Measurements from ENCODE around the gene RBM48.

RBM48 gene

DNA sequence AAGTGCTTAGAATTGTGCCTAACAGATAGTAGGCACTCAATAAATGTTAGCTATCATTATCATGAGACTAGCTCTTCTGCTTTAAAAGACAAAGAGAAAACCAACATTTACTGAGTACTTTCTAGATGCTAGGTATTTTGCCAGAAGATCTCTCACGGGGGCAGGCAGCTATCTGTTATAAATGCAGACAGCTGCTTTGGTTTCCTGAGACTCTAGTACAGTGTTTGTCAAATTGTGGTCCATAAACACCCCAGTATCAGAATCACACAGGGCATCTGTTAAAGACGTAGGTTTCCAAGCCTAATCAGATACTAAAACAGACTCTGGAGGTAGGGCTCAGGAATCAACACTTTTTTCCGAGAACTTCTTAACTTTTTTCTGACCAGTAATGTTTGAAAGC is 47.7 kb downstream of the RBM48 start:
- H3K79me1 ChIP-seq (ENCODE audit: low read length): no peaks in the 10 kb centered on the region
- no CpG with 5 or more reads among the region's 3 CpGs for WGBS (ENCODE audit: extremely low coverage, insufficient coverage, insufficient read length)

DNA sequence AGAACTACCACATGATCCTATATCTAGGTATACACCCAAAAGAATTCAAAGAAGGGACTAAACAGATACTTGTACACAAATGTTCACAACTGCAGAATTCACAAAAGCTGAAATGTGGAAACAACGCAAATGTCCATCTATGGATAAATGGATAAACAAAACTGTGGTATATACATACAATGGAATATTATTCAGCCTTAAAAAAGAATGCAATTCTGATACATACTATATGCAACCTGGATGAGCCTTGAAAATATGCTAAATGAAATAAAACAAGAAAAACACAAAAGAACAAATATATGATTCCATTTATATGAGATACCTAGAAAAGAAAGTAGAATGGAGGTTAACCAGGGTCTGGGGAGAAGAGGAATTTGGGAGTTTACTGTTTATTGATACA is 54.4 kb downstream of the RBM48 start:
- no peak overlapping the region for H4K12ac ChIP-seq (ENCODE audit: low read depth, low read length)
- H2AK5ac ChIP-seq (ENCODE audit: low read length): no peak overlapping the region
- no peak overlapping the region for H2BK12ac ChIP-seq (ENCODE audit: low read length)
- H3K23ac ChIP-seq (ENCODE audit: low read length): no peak overlapping the region
- DNase-seq: no peak
- no peaks in the 10 kb centered on the region for H3K9me3 ChIP-seq (ENCODE audit: insufficient read depth, low read depth, low read length)
- H3K4me1 ChIP-seq (ENCODE audit: control insufficient read depth in 1 of 2, insufficient read depth in 2 of 2, low read length in 2 of 2): no peaks in the 10 kb centered on the region
- peaks cover 10 to 13% of the 10 kb centered on the region in 2 experiments for H3K36me3 ChIP-seq (ENCODE audit: control insufficient read depth in 1 of 2, insufficient read depth in 2 of 2, low read length in 2 of 2)
- no peak overlapping the region for H4K91ac ChIP-seq (ENCODE audit: low read depth, low read length)
- H3K4ac ChIP-seq (ENCODE audit: low read depth, low read length): peak overlapping the region; percentile 83
- peaks cover 2% of the 10 kb centered on the region for H3K79me2 ChIP-seq (ENCODE audit: control insufficient read depth, insufficient read depth, low read length, poor library complexity)
- WGBS (ENCODE audit: extremely low coverage, insufficient coverage, insufficient read length): no CpG with 5 or more reads among the region's 1 CpG
- H3K27ac ChIP-seq (ENCODE audit: low read depth, low read length): no peak overlapping the region
- no peak overlapping the region for H2AFZ ChIP-seq (ENCODE audit: insufficient read depth, low read length, poor library complexity)
- H3K14ac ChIP-seq (ENCODE audit: low read length): no peak overlapping the region
- no peak overlapping the region for H2BK5ac ChIP-seq (ENCODE audit: low read depth, low read length, poor library complexity)
- no peaks in the 10 kb centered on the region for H3K79me1 ChIP-seq (ENCODE audit: low read length)
- H3K4me3 ChIP-seq (ENCODE audit: low read depth, low read length): no peak overlapping the region
- H3K4me2 ChIP-seq (ENCODE audit: low read length): no peak overlapping the region
- H2BK120ac ChIP-seq (ENCODE audit: insufficient read depth, low read length, poor library complexity): no peak overlapping the region
- no peaks in the 10 kb centered on the region for H3K27me3 ChIP-seq (ENCODE audit: insufficient read depth, low read length)
- H4K8ac ChIP-seq (ENCODE audit: low read depth, low read length): no peak overlapping the region
- H3K9ac ChIP-seq (ENCODE audit: low read length): no peak overlapping the region
- no peak overlapping the region for H3K18ac ChIP-seq (ENCODE audit: low read length)

More for the DNA sequence above, 47.7 kb downstream of the RBM48 start:
- H4K8ac ChIP-seq (ENCODE audit: low read depth, low read length): no peak overlapping the region
- no peak overlapping the region for H2BK5ac ChIP-seq (ENCODE audit: low read depth, low read length, poor library complexity)
- H2AK5ac ChIP-seq (ENCODE audit: low read length): no peak overlapping the region
- no peaks in the 10 kb centered on the region for H3K4me1 ChIP-seq (ENCODE audit: control insufficient read depth in 1 of 2, insufficient read depth in 2 of 2, low read length in 2 of 2)
- H3K18ac ChIP-seq (ENCODE audit: low read length): no peak overlapping the region
- H4K12ac ChIP-seq (ENCODE audit: low read depth, low read length): no peak overlapping the region
- H3K79me2 ChIP-seq (ENCODE audit: control insufficient read depth, insufficient read depth, low read length, poor library complexity): no peaks in the 10 kb centered on the region
- H3K27me3 ChIP-seq (ENCODE audit: insufficient read depth, low read length): no peaks in the 10 kb centered on the region
- no peak overlapping the region for H4K91ac ChIP-seq (ENCODE audit: low read depth, low read length)
- no peak overlapping the region for H3K4me2 ChIP-seq (ENCODE audit: low read length)
- no peak overlapping the region for H2BK120ac ChIP-seq (ENCODE audit: insufficient read depth, low read length, poor library complexity)
- no peak overlapping the region for H3K4me3 ChIP-seq (ENCODE audit: low read depth, low read length)
- DNase-seq: no peak
- H2BK12ac ChIP-seq (ENCODE audit: low read length): no peak overlapping the region
- no peak overlapping the region for H3K27ac ChIP-seq (ENCODE audit: low read depth, low read length)
- H3K9me3 ChIP-seq (ENCODE audit: insufficient read depth, low read depth, low read length): no peaks in the 10 kb centered on the region
- H3K9ac ChIP-seq (ENCODE audit: low read length): no peak overlapping the region
- no peak overlapping the region for H3K23ac ChIP-seq (ENCODE audit: low read length)
- H3K14ac ChIP-seq (ENCODE audit: low read length): no peak overlapping the region
- peaks cover 18 to 22% of the 10 kb centered on the region in 2 experiments for H3K36me3 ChIP-seq (ENCODE audit: control insufficient read depth in 1 of 2, insufficient read depth in 2 of 2, low read length in 2 of 2)
- H3K4ac ChIP-seq (ENCODE audit: low read depth, low read length): no peak overlapping the region
- no peak overlapping the region for H2AFZ ChIP-seq (ENCODE audit: insufficient read depth, low read length, poor library complexity)

DNA sequence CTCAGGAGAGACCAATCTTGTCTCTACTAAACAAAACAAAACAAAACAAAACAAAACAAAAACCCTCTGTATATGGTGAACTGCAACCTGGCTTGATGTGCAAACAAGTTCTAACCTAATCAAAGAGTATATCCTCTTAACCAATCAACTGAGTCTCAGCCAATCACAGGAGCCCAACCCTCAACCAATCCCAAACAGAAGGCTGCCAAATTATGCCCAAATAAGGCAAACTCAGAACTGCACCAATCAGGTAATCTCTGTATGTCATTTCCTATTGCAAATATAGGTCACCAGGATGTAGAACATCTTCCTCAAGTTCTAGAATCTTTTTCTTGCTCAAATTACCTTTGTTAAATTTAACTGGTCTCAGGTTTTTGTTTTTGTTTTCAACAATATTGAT is 56.4 kb downstream of the RBM48 start:
- DNase-seq: peak in 1 of 2 donors; percentile 23
- Histone ChIP-seq H3K4me2 (ENCODE audit: low read length) (no peak overlapping the region), H3K9me3 (ENCODE audit: insufficient read depth, low read depth, low read length) (no peaks in the 10 kb centered on the region), H3K18ac (ENCODE audit: low read length) (no peak overlapping the region), H3K79me1 (ENCODE audit: low read length) (peaks cover 3% of the 10 kb centered on the region), H3K23ac (ENCODE audit: low read length) (no peak overlapping the region), H2BK12ac (ENCODE audit: low read length) (no peak overlapping the region), H3K27ac (ENCODE audit: low read depth, low read length) (no peak overlapping the region), H3K14ac (ENCODE audit: low read length) (no peak overlapping the region), H2BK5ac (ENCODE audit: low read depth, low read length, poor library complexity) (no peak overlapping the region), H4K8ac (ENCODE audit: low read depth, low read length) (no peak overlapping the region), H3K36me3 (ENCODE audit: control insufficient read depth in 1 of 2, insufficient read depth in 2 of 2, low read length in 2 of 2) (peaks cover 5 to 6% of the 10 kb centered on the region in 2 experiments), H2AK5ac (ENCODE audit: low read length) (no peak overlapping the region), H3K4ac (ENCODE audit: low read depth, low read length) (peak overlapping the region; percentile 95), H3K9ac (ENCODE audit: low read length) (no peak overlapping the region), H2AFZ (ENCODE audit: insufficient read depth, low read length, poor library complexity) (no peak overlapping the region), H3K4me1 (ENCODE audit: control insufficient read depth in 1 of 2, insufficient read depth in 2 of 2, low read length in 2 of 2) (peaks cover 0 to 3% of the 10 kb centered on the region in 2 experiments), H3K4me3 (ENCODE audit: low read depth, low read length) (no peak overlapping the region), H2BK120ac (ENCODE audit: insufficient read depth, low read length, poor library complexity) (no peak overlapping the region), H3K79me2 (ENCODE audit: control insufficient read depth, insufficient read depth, low read length, poor library complexity) (peaks cover 8% of the 10 kb centered on the region), H4K12ac (ENCODE audit: low read depth, low read length) (no peak overlapping the region), H4K91ac (ENCODE audit: low read depth, low read length) (no peak overlapping the region), H3K27me3 (ENCODE audit: insufficient read depth, low read length) (no peaks in the 10 kb centered on the region)

DNA sequence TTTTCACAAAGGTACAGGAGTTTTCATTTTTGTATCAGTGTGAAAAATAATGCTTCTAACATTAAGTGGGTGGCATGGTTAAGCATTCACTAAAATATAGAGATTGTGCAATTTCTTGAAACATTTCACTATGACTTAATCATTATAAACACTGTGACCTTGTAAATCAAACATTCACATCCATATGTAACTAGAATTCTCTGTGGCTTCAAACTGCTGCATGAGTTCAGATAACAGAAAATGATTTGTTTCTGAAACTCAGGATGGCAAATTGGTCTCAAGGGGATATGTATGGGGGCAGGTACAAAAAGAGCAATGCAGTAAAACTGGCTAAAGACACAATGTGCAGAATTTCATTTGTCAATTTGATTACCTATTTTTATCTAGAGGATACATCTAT is 57.8 kb downstream of the RBM48 start:
- Histone ChIP-seq H3K27me3 (ENCODE audit: insufficient read depth, low read length) (no peaks in the 10 kb centered on the region), H4K8ac (ENCODE audit: low read depth, low read length) (no peak overlapping the region), H3K4ac (ENCODE audit: low read depth, low read length) (no peak overlapping the region), H3K14ac (ENCODE audit: low read length) (no peak overlapping the region), H3K23ac (ENCODE audit: low read length) (no peak overlapping the region), H2BK12ac (ENCODE audit: low read length) (no peak overlapping the region), H3K4me3 (ENCODE audit: low read depth, low read length) (no peak overlapping the region), H2BK120ac (ENCODE audit: insufficient read depth, low read length, poor library complexity) (no peak overlapping the region), H3K18ac (ENCODE audit: low read length) (no peak overlapping the region), H4K12ac (ENCODE audit: low read depth, low read length) (no peak overlapping the region), H2AFZ (ENCODE audit: insufficient read depth, low read length, poor library complexity) (no peak overlapping the region), H3K27ac (ENCODE audit: low read depth, low read length) (no peak overlapping the region), H3K9ac (ENCODE audit: low read length) (no peak overlapping the region), H3K9me3 (ENCODE audit: insufficient read depth, low read depth, low read length) (no peaks in the 10 kb centered on the region), H3K79me2 (ENCODE audit: control insufficient read depth, insufficient read depth, low read length, poor library complexity) (peaks cover 9% of the 10 kb centered on the region), H3K36me3 (ENCODE audit: control insufficient read depth in 1 of 2, insufficient read depth in 2 of 2, low read length in 2 of 2) (peaks cover 0 to 2% of the 10 kb centered on the region in 2 experiments), H4K91ac (ENCODE audit: low read depth, low read length) (no peak overlapping the region), H2BK5ac (ENCODE audit: low read depth, low read length, poor library complexity) (no peak overlapping the region), H3K4me2 (ENCODE audit: low read length) (no peak overlapping the region), H2AK5ac (ENCODE audit: low read length) (no peak overlapping the region), H3K79me1 (ENCODE audit: low read length) (peaks cover 5% of the 10 kb centered on the region), H3K4me1 (ENCODE audit: control insufficient read depth in 1 of 2, insufficient read depth in 2 of 2, low read length in 2 of 2) (peaks cover 0 to 3% of the 10 kb centered on the region in 2 experiments)
- DNase-seq: no peak

Measured in trophoblast cell (in vitro differentiated cells and primary cell).